CMK (cell line): ENCODE results near the gene KBTBD12.

Source experiments
- DNase-seq: peaks from one replicate; pipeline ENCODE4 v3.0.0-alpha.2; 2010; ENCODE audit warnings: low read depth

KBTBD12 gene

GRCh38 chr3:127953091-127954035, 38.3 kb downstream of the KBTBD12 start:
- no peak for DNase-seq

- no peak for DNase-seq
Observed at GRCh38 chr3:127954640-127955039, 39.6 kb downstream of the KBTBD12 start.

- DNase-seq = no peak
Observed at GRCh38 chr3:127955728-127956127, 40.7 kb downstream of the KBTBD12 start.

- no peak for DNase-seq
Observed at GRCh38 chr3:127959041-127959440, 44.0 kb downstream of the KBTBD12 start.

- DNase-seq = no peak
Observed at GRCh38 chr3:127959873-127960272, 44.8 kb downstream of the KBTBD12 start.

GRCh38 chr3:127960421-127960965, 45.5 kb downstream of the KBTBD12 start:
- DNase-seq = no peak

- no peak for DNase-seq
Observed at GRCh38 chr3:127961124-127961523, 46.1 kb downstream of the KBTBD12 start.

- DNase-seq = no peak
Observed at GRCh38 chr3:127961963-127962362, 46.9 kb downstream of the KBTBD12 start.

- DNase-seq = no peak
Observed at GRCh38 chr3:127962937-127963336, 47.9 kb downstream of the KBTBD12 start.

GRCh38 chr3:127964053-127964452, 49.0 kb downstream of the KBTBD12 start:
- DNase-seq = no peak

- no peak for DNase-seq
Observed at GRCh38 chr3:127964816-127965215, 49.8 kb downstream of the KBTBD12 start.

- no peak for DNase-seq
Observed at GRCh38 chr3:127967316-127967715, 52.3 kb downstream of the KBTBD12 start.

- DNase-seq = no peak
Observed at GRCh38 chr3:127970966-127971592, 56.0 kb downstream of the KBTBD12 start.

GRCh38 chr3:127974226-127974625, 59.2 kb downstream of the KBTBD12 start:
- DNase-seq = no peak

- DNase-seq = no peak
Observed at GRCh38 chr3:127975153-127976029, 60.4 kb downstream of the KBTBD12 start.

- no peak for DNase-seq
Observed at GRCh38 chr3:127978636-127979035, 63.6 kb downstream of the KBTBD12 start.

GRCh38 chr3:127979473-127979872, 64.4 kb downstream of the KBTBD12 start:
- DNase-seq = no peak

- DNase-seq = no peak
Observed at GRCh38 chr3:127981097-127981496, 66.1 kb downstream of the KBTBD12 start.

GRCh38 chr3:127982155-127982554, 67.1 kb downstream of the KBTBD12 start:
- DNase-seq = no peak

GRCh38 chr3:127984241-127984975, 69.4 kb downstream of the KBTBD12 start:
- no peak for DNase-seq

- no peak for DNase-seq
Observed at GRCh38 chr3:127985216-127985615, 70.2 kb downstream of the KBTBD12 start.
